A673 (cell line): ENCODE results near the gene OTULINL. TPM values are rescaled to one million over a fixed set of nuclear protein-coding genes. Genes with fewer than 3 reads are reported as not detected.

Source experiments
- BruUV-seq: library from RNA; stranded (reverse); fragments of 400-500 nt; replicated peaks from 2 replicates; lab custom pipeline; 2021; lab: Mats Ljungman, UMichigan
- CTCF ChIA-PET: fragments of 300-600 bp; sonication (Branson Sonifier 250); formaldehyde crosslinking; loops from one replicate; lab custom pipeline; 2022; ENCODE audit warnings: antibody characterized with exemption; lab: Charles Lee
- POLR2A ChIA-PET: fragments of 300-600 bp; sonication (Branson Sonifier 250); formaldehyde crosslinking; loops from one replicate; lab custom pipeline; 2022; ENCODE audit warnings: antibody characterized with exemption; ENCODE audit not compliant: low non-redundant PET; lab: Charles Lee
- DNase-seq: peaks from one replicate; pipeline ENCODE4 v3.0.0-alpha.2; 2015; ENCODE audit warnings: low spot score
- H3K27ac ChIP-seq: fragments of 200-600 bp; sonication (generic); 2 replicates; pipeline ENCODE4 v1.5.1; 2016; ENCODE audit warnings: mixed run types, low read depth, mild to moderate bottlenecking, mixed read lengths, antibody characterized with exemption, low read length; ENCODE audit not compliant: poor library complexity, severe bottlenecking
- H3K27me3 ChIP-seq: fragments of 200-600 bp; sonication (generic); replicated peaks from 2 replicates; pipeline ENCODE4 v1.6.1; 2017; ENCODE audit warnings: mixed run types, low read depth, mild to moderate bottlenecking, mixed read lengths, antibody characterized with exemption, low read length; ENCODE audit not compliant: insufficient read depth, poor library complexity
- H3K36me3 ChIP-seq: fragments of 200-600 bp; sonication (generic); 2 replicates; pipeline ENCODE4 v1.6.1; 2016; ENCODE audit warnings: mixed run types, mild to moderate bottlenecking, mixed read lengths, antibody characterized with exemption, low read length; ENCODE audit not compliant: insufficient read depth, poor library complexity, severe bottlenecking
- H3K4me1 ChIP-seq: fragments of 200-600 bp; sonication (generic); 2 replicates; pipeline ENCODE4 v1.6.1; 2017; ENCODE audit warnings: mixed run types, mild to moderate bottlenecking, mixed read lengths, antibody characterized with exemption, low read length; ENCODE audit not compliant: insufficient read depth, poor library complexity, severe bottlenecking
- H3K4me3 ChIP-seq: fragments of 200-600 bp; sonication (generic); 2 replicates; pipeline ENCODE4 v1.5.1; 2016; ENCODE audit warnings: low read depth, mixed run types, mild to moderate bottlenecking, mixed read lengths, low read length; ENCODE audit not compliant: poor library complexity, severe bottlenecking
- H3K9me3 ChIP-seq: fragments of 200-600 bp; sonication (generic); 2 replicates; pipeline ENCODE4 v1.6.1; 2016; ENCODE audit warnings: mixed run types, low read depth, mild to moderate bottlenecking, mixed read lengths, antibody characterized with exemption, low read length; ENCODE audit not compliant: poor library complexity, severe bottlenecking
- EZH2 ChIP-seq: fragments of 200-600 bp; sonication (generic); IDR thresholded peaks from 2 replicates; pipeline ENCODE4 v1.6.1; 2017; ENCODE audit warnings: borderline replicate concordance, low read depth, mild to moderate bottlenecking, mixed read lengths, antibody characterized with exemption, low read length; ENCODE audit not compliant: poor library complexity, severe bottlenecking
- intact Hi-C: fragments of 100-400 bp; cut with micrococcal nuclease; formaldehyde crosslinking; loops from one replicate; pipeline ENCODE4 v1.10.0; 2022; ENCODE audit not compliant: unreplicated experiment
- total RNA-seq: library from RNA; stranded (reverse); gene quantifications from 2 replicates; pipeline ENCODE4 v1.2.3, GENCODE V29; 2021
- TF ChIP-seq, protein P1 (sequence below): fragments of 300-800, 200-600 bp; sonication (generic); conservative IDR thresholded peaks from 2 replicates; pipeline ENCODE4 v1.5.1; 2017; ENCODE audit warnings: low read depth, mild to moderate bottlenecking, antibody characterized with exemption, low read length, moderate library complexity, mixed read lengths

The OTULINL gene
- total RNA-seq, 1 experiment from 2014 or later, result 0.13 TPM

DNA sequence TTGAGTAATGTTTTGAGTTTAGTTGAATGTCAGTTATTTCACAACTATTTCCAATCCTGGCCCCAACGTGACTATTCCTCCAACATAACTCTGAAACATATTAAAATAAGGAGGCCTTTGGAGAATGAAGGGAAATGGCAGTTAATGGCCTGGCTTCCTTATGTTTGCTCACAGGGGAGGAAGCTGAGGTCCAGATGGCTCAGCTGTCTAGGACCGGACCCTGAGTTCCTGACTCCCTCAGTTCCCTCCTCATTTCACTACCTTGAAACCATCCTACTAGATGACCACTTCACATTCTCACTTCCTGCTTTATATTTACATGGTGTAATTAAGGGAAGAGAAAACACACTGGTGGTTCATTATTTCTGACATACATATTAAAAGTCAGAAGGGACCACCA lies 6.6 kb downstream of the OTULINL start:
- no peaks in the 10 kb centered on the region for H3K4me1 ChIP-seq
- POLR2A ChIA-PET, result no interaction called here
- H3K4me3 ChIP-seq, result no peak overlapping the region
- no peak for TF ChIP-seq EZH2
- TF ChIP-seq, protein P1, sequence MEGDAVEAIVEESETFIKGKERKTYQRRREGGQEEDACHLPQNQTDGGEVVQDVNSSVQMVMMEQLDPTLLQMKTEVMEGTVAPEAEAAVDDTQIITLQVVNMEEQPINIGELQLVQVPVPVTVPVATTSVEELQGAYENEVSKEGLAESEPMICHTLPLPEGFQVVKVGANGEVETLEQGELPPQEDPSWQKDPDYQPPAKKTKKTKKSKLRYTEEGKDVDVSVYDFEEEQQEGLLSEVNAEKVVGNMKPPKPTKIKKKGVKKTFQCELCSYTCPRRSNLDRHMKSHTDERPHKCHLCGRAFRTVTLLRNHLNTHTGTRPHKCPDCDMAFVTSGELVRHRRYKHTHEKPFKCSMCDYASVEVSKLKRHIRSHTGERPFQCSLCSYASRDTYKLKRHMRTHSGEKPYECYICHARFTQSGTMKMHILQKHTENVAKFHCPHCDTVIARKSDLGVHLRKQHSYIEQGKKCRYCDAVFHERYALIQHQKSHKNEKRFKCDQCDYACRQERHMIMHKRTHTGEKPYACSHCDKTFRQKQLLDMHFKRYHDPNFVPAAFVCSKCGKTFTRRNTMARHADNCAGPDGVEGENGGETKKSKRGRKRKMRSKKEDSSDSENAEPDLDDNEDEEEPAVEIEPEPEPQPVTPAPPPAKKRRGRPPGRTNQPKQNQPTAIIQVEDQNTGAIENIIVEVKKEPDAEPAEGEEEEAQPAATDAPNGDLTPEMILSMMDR, result no peak
- CTCF ChIA-PET, result no interaction called here
- intact Hi-C loops, result no loop called here
- no TSS peak for BruUV-seq
- no peak overlapping the region for H3K27ac ChIP-seq
- no peaks in the 10 kb centered on the region for H3K36me3 ChIP-seq
- peaks cover 64% of the 10 kb centered on the region for H3K27me3 ChIP-seq
- DNase-seq, result no peak
- no peaks in the 10 kb centered on the region for H3K9me3 ChIP-seq

DNA sequence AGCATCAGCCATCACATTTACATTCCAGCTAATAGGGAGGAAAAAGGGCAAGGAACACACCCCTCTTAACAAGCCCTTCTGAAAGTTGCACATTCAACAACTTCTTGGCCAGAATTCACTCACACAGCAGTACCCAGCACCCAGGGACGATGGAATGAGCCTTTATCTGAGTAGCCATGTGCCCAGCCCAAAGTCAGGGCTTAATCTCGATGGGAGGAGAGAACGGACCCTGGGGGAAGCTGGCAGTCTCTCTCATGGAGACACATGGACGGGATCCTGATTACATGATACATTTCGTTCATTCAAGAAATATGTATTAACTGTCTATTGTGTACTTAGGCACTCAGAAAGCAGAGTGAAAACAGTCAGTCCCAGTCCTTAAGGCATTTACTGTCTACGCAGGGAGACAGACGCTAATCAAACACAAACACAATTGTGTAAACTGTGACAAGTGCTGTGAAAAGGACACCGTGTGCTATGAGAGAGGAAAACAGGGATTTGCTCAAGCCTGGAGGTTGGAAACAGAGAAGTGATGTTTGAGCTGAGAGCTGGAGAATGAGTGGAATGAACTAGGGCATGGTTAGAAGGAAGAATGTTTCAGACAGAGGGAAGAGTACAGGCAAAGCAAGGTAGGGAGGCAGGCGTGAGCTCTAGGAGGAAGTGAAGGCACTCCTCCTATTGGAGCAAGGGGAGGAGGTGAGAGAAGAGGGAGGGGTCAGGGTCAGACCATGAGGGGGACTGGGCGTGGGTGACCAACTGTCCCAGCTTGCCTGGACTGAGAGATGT lies 7.4 kb downstream of the OTULINL start:
- CTCF ChIA-PET, result no interaction called here
- intact Hi-C loops, result no loop called here
- POLR2A ChIA-PET, result no interaction called here
- Histone ChIP-seq H3K4me1 (no peaks in the 10 kb centered on the region), H3K9me3 (no peaks in the 10 kb centered on the region), H3K27ac (no peak overlapping the region), H3K36me3 (no peaks in the 10 kb centered on the region), H3K4me3 (no peak overlapping the region), H3K27me3 (peaks cover 55% of the 10 kb centered on the region)
- TF ChIP-seq, protein P1, result no peak
- TF ChIP-seq EZH2, result no peak
- no TSS peak for BruUV-seq
- DNase-seq, result no peak

DNA sequence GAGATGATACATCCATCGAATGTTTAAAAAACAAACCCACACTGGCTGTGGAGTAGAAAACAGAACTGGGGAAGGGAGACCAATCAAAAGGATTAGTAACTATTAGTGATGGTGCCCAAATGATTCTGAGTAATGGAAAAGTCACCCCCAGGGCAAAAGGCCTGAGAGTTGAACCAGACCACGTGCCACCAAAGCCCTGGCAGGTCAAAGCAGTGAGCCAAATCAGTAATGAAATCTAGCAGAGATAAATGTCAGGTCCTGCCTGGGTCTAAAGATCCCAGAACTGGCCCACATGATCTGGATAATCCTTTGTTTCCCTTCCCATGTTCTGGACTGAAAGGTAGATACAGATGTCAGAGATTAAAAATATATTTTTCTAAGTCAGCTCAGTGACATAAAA lies 9.4 kb downstream of the OTULINL start:
- H3K9me3 ChIP-seq, result no peaks in the 10 kb centered on the region
- no peak overlapping the region for H3K4me3 ChIP-seq
- H3K4me1 ChIP-seq, result no peaks in the 10 kb centered on the region
- CTCF ChIA-PET, result no interaction called here
- H3K27me3 ChIP-seq, result peaks cover 42% of the 10 kb centered on the region
- POLR2A ChIA-PET, result no interaction called here
- TF ChIP-seq, protein P1, result no peak
- no peak overlapping the region for H3K27ac ChIP-seq
- H3K36me3 ChIP-seq, result no peaks in the 10 kb centered on the region
- no peak for DNase-seq
- BruUV-seq, result no TSS peak
- intact Hi-C loops, result no loop called here
